HG03066 (cell line): ENCODE measurements around the gene ACOX1.

Source experiments
- ATAC-seq: cut with Tn5 transposase; IDR thresholded peaks from one replicate; pipeline ENCODE4 v1.9.1; 2021; ENCODE audit warnings: low read depth; ENCODE audit not compliant: unreplicated experiment

ACOX1 gene

DNA sequence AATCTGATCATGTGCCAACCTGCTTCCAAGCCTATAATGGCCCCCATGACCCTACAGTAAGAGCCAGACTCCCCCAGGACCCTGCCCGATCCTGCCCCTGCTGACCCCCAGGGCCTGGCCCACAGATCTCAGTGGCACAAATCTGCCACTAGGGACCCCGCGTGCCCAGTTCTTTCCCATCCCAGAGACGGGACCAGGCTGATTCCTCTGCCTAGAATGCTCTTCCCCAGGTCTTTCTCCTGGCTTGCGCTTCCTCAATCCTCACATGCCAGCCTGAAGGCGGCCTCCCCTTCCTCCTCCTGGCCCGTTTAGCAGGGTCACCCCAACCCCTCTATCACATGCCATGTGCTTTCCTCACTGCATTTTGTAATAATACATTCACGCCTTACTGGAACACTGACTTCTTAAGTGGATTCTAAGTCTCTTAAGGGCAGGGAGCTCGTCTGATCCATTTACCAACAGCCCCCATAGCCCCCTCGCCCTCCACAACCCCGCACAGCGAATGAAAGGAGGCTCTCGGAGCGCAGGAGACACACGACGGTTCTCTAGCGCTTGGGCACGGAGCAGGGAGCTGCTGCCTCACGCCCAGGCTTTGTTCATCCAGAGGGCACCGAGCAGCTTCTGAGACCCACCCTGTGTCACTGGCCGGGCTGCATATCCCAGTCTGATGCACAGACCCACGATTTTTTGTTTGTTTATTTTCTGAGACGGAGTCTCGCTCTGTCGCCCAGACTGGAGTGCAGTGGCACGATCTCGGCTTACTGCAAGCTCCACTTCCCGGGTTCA lies 83.4 kb downstream of the ACOX1 start:
- no peak for ATAC-seq

DNA sequence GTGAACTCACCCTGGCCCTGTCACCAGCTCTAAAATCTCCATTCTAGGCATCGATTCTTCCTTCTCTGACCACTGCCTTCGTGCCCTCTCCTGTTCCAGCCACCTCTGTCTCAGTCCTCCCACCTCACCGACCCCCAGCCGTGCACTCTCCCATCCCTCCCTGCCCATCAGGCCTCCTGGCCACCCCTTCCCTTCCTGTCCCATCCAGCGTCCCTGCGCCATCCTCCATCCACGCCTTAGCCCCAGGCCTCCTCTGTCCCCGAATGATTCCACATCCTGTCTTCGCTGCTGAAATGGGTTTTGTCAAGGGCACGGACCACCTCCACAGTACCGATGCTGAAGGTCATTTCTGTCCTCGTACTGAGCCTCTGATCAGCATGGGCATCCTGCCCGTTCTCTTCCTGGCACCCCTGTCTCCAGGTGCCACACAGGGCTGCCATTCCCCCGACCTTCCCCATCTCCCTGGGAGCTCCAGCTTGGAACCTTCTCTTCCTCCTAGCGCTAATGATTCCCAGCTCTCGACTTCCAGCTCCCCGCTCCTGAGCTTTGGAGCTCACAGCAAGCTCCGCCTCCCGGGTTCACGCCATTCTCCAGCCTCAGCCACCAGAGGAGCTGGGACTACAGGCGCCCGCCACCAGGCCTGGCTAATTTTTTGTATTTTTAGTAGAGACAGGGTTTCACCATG lies 84.8 kb downstream of the ACOX1 start:
- no peak for ATAC-seq

DNA sequence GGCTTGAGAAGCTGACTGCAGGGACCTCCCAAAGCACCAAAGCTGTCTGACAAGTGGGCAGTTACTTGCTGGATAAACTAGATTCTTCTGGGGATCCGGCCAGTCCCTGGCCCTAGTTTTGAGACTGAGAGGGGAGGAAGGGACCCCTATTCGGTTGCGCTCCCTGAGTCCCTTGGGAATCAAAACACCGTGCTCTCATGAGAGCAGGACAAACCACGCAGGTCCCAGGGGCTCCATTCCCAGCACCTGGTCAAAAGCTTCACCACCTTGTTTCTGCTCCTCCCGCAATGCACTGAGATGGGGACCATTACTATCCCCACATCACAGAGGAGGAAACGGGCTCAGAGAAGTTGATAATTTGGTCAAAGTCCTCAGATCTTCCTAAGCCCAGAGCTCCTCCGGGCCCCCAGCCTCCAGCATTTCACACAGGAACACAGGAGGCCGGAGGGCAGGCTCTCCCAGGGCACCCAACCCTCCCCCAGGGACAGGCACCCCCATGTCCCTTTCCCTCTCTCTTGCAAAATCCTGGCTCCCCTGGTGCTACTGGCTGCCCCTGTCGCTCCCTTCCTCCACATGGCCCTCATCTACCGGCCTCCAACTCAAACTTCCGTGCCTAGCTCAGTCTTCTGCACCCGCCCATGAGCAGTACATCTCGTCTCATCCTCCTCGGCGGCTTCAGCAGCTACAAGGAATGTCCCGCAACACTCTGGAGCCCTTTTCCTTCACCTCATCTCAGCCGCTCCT lies 85.5 kb downstream of the ACOX1 start:
- no peak for ATAC-seq

DNA sequence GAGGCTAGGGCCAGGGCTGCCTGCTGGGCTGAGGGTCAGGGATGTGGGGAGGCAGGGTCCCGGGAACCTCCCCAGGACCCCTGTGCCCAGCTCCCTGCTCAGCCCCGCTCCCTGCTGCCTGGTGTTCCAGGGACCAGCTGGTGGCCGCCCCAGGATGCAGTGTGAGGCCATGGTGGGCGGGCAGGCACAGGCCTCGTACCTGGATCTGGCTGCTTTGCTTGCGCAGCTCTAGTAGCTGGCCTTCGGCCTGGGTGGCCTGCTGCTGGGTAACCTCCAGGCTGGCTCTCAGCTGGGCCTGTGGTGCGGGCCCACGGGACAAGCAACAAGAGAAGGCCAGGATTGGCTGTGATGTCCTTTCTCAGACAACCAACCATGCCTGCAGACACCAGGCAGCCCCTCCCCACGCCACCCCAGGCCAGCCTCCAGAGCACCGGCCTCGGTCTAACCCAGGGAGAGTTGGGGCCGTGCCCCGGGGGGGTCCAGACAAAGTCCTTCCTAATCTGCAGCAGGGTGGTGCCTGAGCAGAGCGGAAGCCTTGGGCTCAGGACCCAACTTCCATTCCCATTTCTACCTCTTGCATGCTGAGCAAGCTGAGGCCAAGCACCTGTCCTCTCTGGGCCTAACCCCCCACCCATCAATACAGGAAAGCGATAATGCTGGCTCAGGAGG lies 86.3 kb downstream of the ACOX1 start:
- no peak for ATAC-seq

DNA sequence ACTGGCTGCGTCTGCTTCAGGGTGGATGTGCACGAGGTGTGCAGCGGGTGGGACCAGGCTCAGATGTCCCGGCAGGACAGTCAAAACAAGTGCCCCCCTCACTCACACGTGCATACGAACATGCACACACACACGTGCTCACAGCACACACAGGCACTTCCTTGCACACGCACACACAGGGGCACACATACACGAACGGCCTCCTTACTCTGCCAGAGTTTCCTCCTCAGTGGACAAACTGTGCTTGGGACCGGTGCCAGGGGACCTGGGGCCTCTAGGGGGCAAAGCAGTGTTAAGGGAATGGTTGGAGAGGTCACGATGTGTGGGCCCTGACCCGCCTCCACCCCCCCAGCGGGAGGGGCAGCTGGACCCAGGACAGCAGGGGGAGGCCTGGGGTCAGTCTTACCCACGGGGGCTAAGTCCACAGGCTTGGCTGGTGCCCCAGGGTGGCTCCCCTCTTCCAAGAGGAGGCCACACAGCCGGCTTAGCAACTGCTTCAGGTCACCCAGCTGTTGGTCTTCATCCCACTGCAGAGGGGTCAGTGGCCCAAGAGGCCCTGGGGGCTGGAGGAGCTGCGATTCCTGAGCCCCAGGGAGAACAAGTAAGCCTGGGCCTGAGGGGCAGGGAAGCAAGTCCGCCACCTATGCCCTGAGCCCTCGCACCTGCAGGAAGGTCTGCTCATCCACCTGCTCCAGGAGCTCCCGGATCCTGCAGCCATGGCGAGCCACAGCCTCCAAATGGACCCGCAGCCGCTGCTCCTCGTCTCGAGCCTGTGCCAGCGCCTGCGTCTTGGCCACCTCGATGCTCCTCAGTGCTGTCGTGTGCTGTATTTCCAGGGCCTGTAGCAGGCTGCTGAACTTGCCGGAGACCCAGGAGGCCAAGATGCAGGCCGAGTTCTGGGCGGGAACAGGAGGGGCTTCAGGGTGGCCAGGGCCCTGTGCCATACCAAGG lies 87.1 kb downstream of the ACOX1 start:
- ATAC-seq, result no peak
